ENCODE data around the gene SLC22A14.

The SLC22A14 gene

DNA sequence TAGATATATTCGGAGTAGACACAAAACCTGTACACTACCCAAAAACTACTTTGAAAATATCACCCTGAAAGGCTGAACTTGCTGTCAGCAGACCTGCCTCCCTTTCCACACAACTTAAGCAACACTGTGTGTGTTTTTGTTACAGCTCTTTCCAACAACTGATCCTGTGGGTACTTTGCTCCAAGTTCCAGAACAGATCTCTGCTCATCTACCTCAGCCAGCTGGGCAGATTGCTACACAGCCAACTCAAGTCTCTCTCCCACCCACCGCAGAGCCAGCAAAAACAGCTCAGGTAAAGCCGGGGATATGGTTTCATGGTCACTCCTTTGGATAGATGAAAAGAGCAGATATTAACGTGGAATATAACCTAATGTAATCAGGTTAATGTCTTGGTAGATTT is 36.2 kb upstream of the SLC22A14 start:
- no peak overlapping the region for H3K4me3 ChIP-seq (ENCODE audit: low read length)
- no peak overlapping the region for H2AK5ac ChIP-seq (ENCODE audit: low read length)
- DNase-seq: no peak
- H4K8ac ChIP-seq (ENCODE audit: low read depth, low read length): no peak overlapping the region
- no peak overlapping the region for H2BK5ac ChIP-seq (ENCODE audit: low read length)
- no peak overlapping the region for H4K5ac ChIP-seq (ENCODE audit: low read length)
- no peak overlapping the region for H3K4me2 ChIP-seq (ENCODE audit: low read length)
- no peak overlapping the region for H3K9ac ChIP-seq (ENCODE audit: low read length)
- WGBS (ENCODE audit: extremely low coverage, insufficient coverage, low lambda C conversion rate): no CpG with 5 or more reads among the region's 4 CpGs
- no peaks in the 10 kb centered on the region for H3K4me1 ChIP-seq (ENCODE audit: control insufficient read depth, low read depth, low read length)
- H3K4ac ChIP-seq (ENCODE audit: low read depth, low read length): no peak overlapping the region
- no peak overlapping the region for H2BK120ac ChIP-seq (ENCODE audit: low read depth, low read length)
- no peak overlapping the region for H2BK15ac ChIP-seq (replicated peaks; ENCODE audit: low read depth)
- H3K27ac ChIP-seq (ENCODE audit: low read depth, low read length): no peak overlapping the region
- H3K18ac ChIP-seq (ENCODE audit: low read length): no peak overlapping the region
- H3K79me1 ChIP-seq (ENCODE audit: low read length): no peaks in the 10 kb centered on the region
- H3K27me3 ChIP-seq (ENCODE audit: insufficient read depth, low read length, poor library complexity): no peaks in the 10 kb centered on the region
- H3K56ac ChIP-seq (ENCODE audit: low read length): no peak overlapping the region
- no peaks in the 10 kb centered on the region for H3K79me2 ChIP-seq (ENCODE audit: control insufficient read depth, insufficient read depth, low read length)
- no peak overlapping the region for H3K23ac ChIP-seq (ENCODE audit: low read length)
- H3K36me3 ChIP-seq (ENCODE audit: control insufficient read depth, insufficient read depth, low read length): peaks cover 1% of the 10 kb centered on the region

DNA sequence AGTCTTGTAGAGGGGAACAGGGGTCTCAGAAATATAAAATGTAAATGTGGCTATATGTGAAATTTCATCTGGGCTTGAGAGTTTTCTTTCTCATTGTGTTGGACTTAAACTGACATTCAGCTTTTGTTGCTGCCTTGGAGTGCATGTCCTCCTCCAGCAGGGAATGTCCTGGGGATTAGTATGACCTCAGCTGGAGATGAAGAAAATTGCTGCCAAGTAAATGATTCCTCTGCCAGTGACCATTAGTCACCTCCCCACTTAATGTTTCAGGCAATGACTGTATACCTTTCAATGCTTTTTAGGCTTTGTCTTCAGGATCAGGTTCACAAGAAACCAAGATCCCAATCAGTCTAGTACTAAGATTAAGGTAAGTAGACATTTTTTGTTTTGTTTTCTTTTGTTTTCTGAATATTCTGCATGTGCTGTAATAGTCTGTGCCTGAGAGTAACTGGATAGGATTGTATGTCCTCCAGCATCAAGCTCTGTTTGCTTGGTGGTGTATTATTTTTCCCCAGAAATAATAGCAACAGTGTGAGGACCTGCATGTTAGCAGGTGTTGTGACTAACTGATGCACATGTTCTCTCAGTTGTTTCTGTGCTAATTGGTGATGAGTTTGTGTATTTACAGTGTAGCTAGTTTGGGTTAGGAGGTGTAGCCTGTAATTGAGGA is 34.6 kb upstream of the SLC22A14 start:
- Histone ChIP-seq H3K4me1 (ENCODE audit: control insufficient read depth, low read depth, low read length) (no peaks in the 10 kb centered on the region), H3K9ac (ENCODE audit: low read length) (no peak overlapping the region), H3K4me2 (ENCODE audit: low read length) (no peak overlapping the region), H2BK120ac (ENCODE audit: low read depth, low read length) (no peak overlapping the region), H2BK15ac (replicated peaks; ENCODE audit: low read depth) (no peak overlapping the region), H3K27me3 (ENCODE audit: insufficient read depth, low read length, poor library complexity) (no peaks in the 10 kb centered on the region), H3K18ac (ENCODE audit: low read length) (no peak overlapping the region), H3K36me3 (ENCODE audit: control insufficient read depth, insufficient read depth, low read length) (peaks cover 1% of the 10 kb centered on the region), H4K8ac (ENCODE audit: low read depth, low read length) (no peak overlapping the region), H3K4me3 (ENCODE audit: low read length) (no peak overlapping the region), H4K5ac (ENCODE audit: low read length) (no peak overlapping the region), H3K79me1 (ENCODE audit: low read length) (no peaks in the 10 kb centered on the region), H3K56ac (ENCODE audit: low read length) (no peak overlapping the region), H2AK5ac (ENCODE audit: low read length) (no peak overlapping the region), H2BK5ac (ENCODE audit: low read length) (no peak overlapping the region), H3K4ac (ENCODE audit: low read depth, low read length) (no peak overlapping the region), H3K27ac (ENCODE audit: low read depth, low read length) (no peak overlapping the region), H3K23ac (ENCODE audit: low read length) (no peak overlapping the region), H3K79me2 (ENCODE audit: control insufficient read depth, insufficient read depth, low read length) (no peaks in the 10 kb centered on the region)
- peak; percentile 62 for DNase-seq

DNA sequence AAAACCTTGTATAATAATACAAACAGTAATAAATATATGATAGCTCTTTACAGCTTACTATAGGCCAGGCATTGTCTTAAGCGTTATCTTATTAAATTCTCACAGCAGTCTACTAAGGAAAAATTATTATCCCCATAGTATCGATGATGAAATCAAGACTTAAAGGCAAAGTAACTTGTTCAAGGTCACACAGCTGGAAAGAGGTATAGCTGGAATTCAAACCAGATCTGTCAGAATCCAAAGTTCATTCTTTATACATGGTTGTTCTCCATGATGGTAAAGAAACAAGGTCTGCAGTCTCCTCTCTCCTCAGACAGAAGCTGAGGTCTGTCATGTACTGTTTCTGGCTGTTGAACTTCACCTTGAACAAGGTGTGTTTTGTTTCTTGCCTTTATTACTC is 31.9 kb upstream of the SLC22A14 start:
- no peak overlapping the region for H3K27ac ChIP-seq (ENCODE audit: low read depth, low read length)
- no peak overlapping the region for H2BK15ac ChIP-seq (replicated peaks; ENCODE audit: low read depth)
- H3K27me3 ChIP-seq (ENCODE audit: insufficient read depth, low read length, poor library complexity): no peaks in the 10 kb centered on the region
- no peak overlapping the region for H3K23ac ChIP-seq (ENCODE audit: low read length)
- no peaks in the 10 kb centered on the region for H3K79me1 ChIP-seq (ENCODE audit: low read length)
- no peaks in the 10 kb centered on the region for H3K79me2 ChIP-seq (ENCODE audit: control insufficient read depth, insufficient read depth, low read length)
- peaks cover 3% of the 10 kb centered on the region for H3K36me3 ChIP-seq (ENCODE audit: control insufficient read depth, insufficient read depth, low read length)
- H3K56ac ChIP-seq (ENCODE audit: low read length): no peak overlapping the region
- no peak overlapping the region for H3K4me3 ChIP-seq (ENCODE audit: low read length)
- H3K9ac ChIP-seq (ENCODE audit: low read length): no peak overlapping the region
- H4K5ac ChIP-seq (ENCODE audit: low read length): no peak overlapping the region
- no peak overlapping the region for H3K4ac ChIP-seq (ENCODE audit: low read depth, low read length)
- no peak for DNase-seq
- no CpG with 5 or more reads among the region's 2 CpGs for WGBS (ENCODE audit: extremely low coverage, insufficient coverage, low lambda C conversion rate)
- no peak overlapping the region for H2AK5ac ChIP-seq (ENCODE audit: low read length)
- H2BK5ac ChIP-seq (ENCODE audit: low read length): no peak overlapping the region
- no peaks in the 10 kb centered on the region for H3K4me1 ChIP-seq (ENCODE audit: control insufficient read depth, low read depth, low read length)
- H3K4me2 ChIP-seq (ENCODE audit: low read length): no peak overlapping the region
- H4K8ac ChIP-seq (ENCODE audit: low read depth, low read length): no peak overlapping the region
- H3K18ac ChIP-seq (ENCODE audit: low read length): no peak overlapping the region
- H2BK120ac ChIP-seq (ENCODE audit: low read depth, low read length): no peak overlapping the region

DNA sequence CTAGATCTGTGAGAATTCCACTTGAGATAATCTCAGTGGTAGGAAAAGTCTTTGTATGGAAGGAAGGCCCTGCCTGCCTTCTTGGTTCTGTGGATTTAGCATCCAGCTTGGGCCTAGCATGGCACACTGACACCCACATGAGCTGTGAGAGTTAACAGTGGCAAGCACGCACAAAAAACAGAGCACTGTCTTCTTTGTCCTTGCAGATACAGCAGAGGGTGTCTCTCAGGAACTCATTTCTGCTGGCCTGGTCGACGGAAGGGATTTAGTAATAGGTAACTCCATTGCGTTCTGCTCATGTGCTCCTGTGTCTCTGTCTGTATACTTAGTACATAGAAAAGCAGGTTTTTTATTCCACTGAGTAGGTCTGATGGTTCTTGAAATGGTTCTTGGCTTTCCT is 30.9 kb upstream of the SLC22A14 start:
- H3K18ac ChIP-seq (ENCODE audit: low read length): no peak overlapping the region
- no peaks in the 10 kb centered on the region for H3K27me3 ChIP-seq (ENCODE audit: insufficient read depth, low read length, poor library complexity)
- no peak for DNase-seq
- no peak overlapping the region for H3K27ac ChIP-seq (ENCODE audit: low read depth, low read length)
- no peaks in the 10 kb centered on the region for H3K4me1 ChIP-seq (ENCODE audit: control insufficient read depth, low read depth, low read length)
- H3K56ac ChIP-seq (ENCODE audit: low read length): no peak overlapping the region
- no CpG with 5 or more reads among the region's 4 CpGs for WGBS (ENCODE audit: extremely low coverage, insufficient coverage, low lambda C conversion rate)
- no peak overlapping the region for H3K4ac ChIP-seq (ENCODE audit: low read depth, low read length)
- no peak overlapping the region for H2BK5ac ChIP-seq (ENCODE audit: low read length)
- H3K4me2 ChIP-seq (ENCODE audit: low read length): no peak overlapping the region
- H3K79me1 ChIP-seq (ENCODE audit: low read length): no peaks in the 10 kb centered on the region
- H3K9ac ChIP-seq (ENCODE audit: low read length): no peak overlapping the region
- H4K8ac ChIP-seq (ENCODE audit: low read depth, low read length): no peak overlapping the region
- H2AK5ac ChIP-seq (ENCODE audit: low read length): no peak overlapping the region
- no peaks in the 10 kb centered on the region for H3K79me2 ChIP-seq (ENCODE audit: control insufficient read depth, insufficient read depth, low read length)
- H2BK15ac ChIP-seq (replicated peaks; ENCODE audit: low read depth): no peak overlapping the region
- no peak overlapping the region for H2BK120ac ChIP-seq (ENCODE audit: low read depth, low read length)
- no peak overlapping the region for H3K23ac ChIP-seq (ENCODE audit: low read length)
- H3K4me3 ChIP-seq (ENCODE audit: low read length): no peak overlapping the region
- H4K5ac ChIP-seq (ENCODE audit: low read length): no peak overlapping the region
- H3K36me3 ChIP-seq (ENCODE audit: control insufficient read depth, insufficient read depth, low read length): peaks cover 2% of the 10 kb centered on the region

DNA sequence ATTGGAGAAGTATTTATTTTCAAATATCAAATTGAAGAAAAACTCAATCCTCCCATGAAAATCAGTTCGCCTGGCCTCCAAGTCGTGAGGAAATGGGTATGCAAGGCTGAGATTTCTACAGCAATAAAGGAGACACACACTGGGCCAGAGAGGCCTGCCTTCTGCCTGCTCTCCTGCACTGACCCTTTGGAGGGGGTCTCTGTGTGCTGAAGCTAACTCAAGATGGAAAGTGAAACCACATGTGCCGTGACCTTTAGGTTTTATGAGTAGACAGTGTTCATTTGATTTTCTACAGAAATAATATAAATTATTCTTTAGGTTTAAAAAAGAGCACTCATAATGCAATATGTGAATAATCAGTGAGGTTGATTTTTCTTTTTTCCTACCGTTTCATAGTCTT is 28.4 kb upstream of the SLC22A14 start:
- H3K36me3 ChIP-seq (ENCODE audit: control insufficient read depth, insufficient read depth, low read length): peaks cover 2% of the 10 kb centered on the region
- WGBS (ENCODE audit: extremely low coverage, insufficient coverage, low lambda C conversion rate): no CpG with 5 or more reads among the region's 4 CpGs

DNA sequence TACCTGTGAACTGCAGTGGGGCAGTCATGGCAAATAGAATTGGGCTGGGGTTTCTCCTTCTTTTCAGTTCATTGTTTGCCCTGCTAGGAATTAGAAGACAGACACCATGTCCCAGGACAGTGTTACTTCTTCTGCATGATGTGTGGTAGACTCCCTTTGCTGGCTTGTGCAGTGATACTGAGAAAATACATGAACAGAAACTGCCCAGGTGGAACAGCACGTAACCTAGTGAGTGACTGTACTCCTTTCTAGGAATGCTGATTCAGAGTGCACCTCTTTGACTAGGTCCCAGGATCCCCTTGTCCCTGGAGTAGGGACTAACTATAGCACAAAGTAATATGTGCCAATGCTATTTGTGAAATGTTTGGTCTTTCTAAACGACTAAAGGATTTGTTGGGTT is 27.2 kb upstream of the SLC22A14 start:
- no peak overlapping the region for H2BK5ac ChIP-seq (ENCODE audit: low read length)
- no peak overlapping the region for H3K4me2 ChIP-seq (ENCODE audit: low read length)
- no peak overlapping the region for H3K4me3 ChIP-seq (ENCODE audit: low read length)
- no peak overlapping the region for H3K9ac ChIP-seq (ENCODE audit: low read length)
- H3K27ac ChIP-seq (ENCODE audit: low read depth, low read length): no peak overlapping the region
- no peak overlapping the region for H3K4ac ChIP-seq (ENCODE audit: low read depth, low read length)
- no peak overlapping the region for H4K5ac ChIP-seq (ENCODE audit: low read length)
- no peaks in the 10 kb centered on the region for H3K4me1 ChIP-seq (ENCODE audit: control insufficient read depth, low read depth, low read length)
- H3K79me1 ChIP-seq (ENCODE audit: low read length): no peaks in the 10 kb centered on the region
- WGBS (ENCODE audit: extremely low coverage, insufficient coverage, low lambda C conversion rate): no CpG with 5 or more reads among the region's 2 CpGs
- H3K56ac ChIP-seq (ENCODE audit: low read length): no peak overlapping the region
- H3K79me2 ChIP-seq (ENCODE audit: control insufficient read depth, insufficient read depth, low read length): no peaks in the 10 kb centered on the region
- no peak overlapping the region for H3K23ac ChIP-seq (ENCODE audit: low read length)
- no peak overlapping the region for H2BK15ac ChIP-seq (replicated peaks; ENCODE audit: low read depth)
- no peaks in the 10 kb centered on the region for H3K27me3 ChIP-seq (ENCODE audit: insufficient read depth, low read length, poor library complexity)
- H2BK120ac ChIP-seq (ENCODE audit: low read depth, low read length): no peak overlapping the region
- peaks cover 2% of the 10 kb centered on the region for H3K36me3 ChIP-seq (ENCODE audit: control insufficient read depth, insufficient read depth, low read length)
- no peak for DNase-seq
- H4K8ac ChIP-seq (ENCODE audit: low read depth, low read length): no peak overlapping the region
- no peak overlapping the region for H2AK5ac ChIP-seq (ENCODE audit: low read length)
- H3K18ac ChIP-seq (ENCODE audit: low read length): no peak overlapping the region

More for the DNA sequence above, 28.4 kb upstream of the SLC22A14 start:
- Histone ChIP-seq H3K56ac (ENCODE audit: low read length) (no peak overlapping the region), H3K23ac (ENCODE audit: low read length) (no peak overlapping the region), H3K4ac (ENCODE audit: low read depth, low read length) (no peak overlapping the region), H3K79me2 (ENCODE audit: control insufficient read depth, insufficient read depth, low read length) (no peaks in the 10 kb centered on the region), H3K18ac (ENCODE audit: low read length) (no peak overlapping the region), H3K79me1 (ENCODE audit: low read length) (no peaks in the 10 kb centered on the region), H3K4me3 (ENCODE audit: low read length) (no peak overlapping the region), H3K4me2 (ENCODE audit: low read length) (no peak overlapping the region), H4K8ac (ENCODE audit: low read depth, low read length) (no peak overlapping the region), H3K27ac (ENCODE audit: low read depth, low read length) (no peak overlapping the region), H3K4me1 (ENCODE audit: control insufficient read depth, low read depth, low read length) (no peaks in the 10 kb centered on the region), H2BK120ac (ENCODE audit: low read depth, low read length) (no peak overlapping the region), H2AK5ac (ENCODE audit: low read length) (no peak overlapping the region), H2BK15ac (replicated peaks; ENCODE audit: low read depth) (no peak overlapping the region), H3K9ac (ENCODE audit: low read length) (no peak overlapping the region), H3K27me3 (ENCODE audit: insufficient read depth, low read length, poor library complexity) (no peaks in the 10 kb centered on the region), H2BK5ac (ENCODE audit: low read length) (no peak overlapping the region), H4K5ac (ENCODE audit: low read length) (no peak overlapping the region)
- no peak for DNase-seq

All from mesendoderm (in vitro differentiated cells).